HPDE6-E6E7 (cell line): ENCODE results near the gene SMYD3.
"Not testable (repeated sequence)": the region's sequence is repeated elsewhere in the genome, so short reads cannot be mapped to it uniquely, and the experiment has no call there.

Experiments
- DNase-seq: peaks from one replicate; pipeline ENCODE4 v3.0.0; 2011; ENCODE audit warnings: missing footprints; ENCODE audit errors: extremely low spot score

SMYD3 gene

DNA sequence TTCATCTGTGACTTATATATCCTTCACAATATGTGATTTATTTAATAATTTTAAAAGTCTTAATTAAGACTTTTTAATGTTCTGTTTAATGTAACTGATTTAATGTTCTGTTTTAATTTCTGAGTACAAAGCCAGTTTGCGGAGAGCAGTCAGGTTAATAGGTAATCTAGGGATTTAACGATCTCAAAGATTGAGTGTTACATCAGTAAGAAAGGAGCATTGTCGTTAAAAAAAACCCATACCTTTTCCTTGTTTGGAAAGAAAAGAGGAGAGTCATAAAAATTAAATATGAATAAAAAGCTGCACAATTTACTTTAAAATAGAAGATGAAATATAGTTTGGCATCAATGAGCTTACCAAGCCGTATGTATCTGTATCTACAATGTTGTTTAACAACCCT lies 730.9 kb downstream of the SMYD3 start:
- DNase-seq = no peak

DNA sequence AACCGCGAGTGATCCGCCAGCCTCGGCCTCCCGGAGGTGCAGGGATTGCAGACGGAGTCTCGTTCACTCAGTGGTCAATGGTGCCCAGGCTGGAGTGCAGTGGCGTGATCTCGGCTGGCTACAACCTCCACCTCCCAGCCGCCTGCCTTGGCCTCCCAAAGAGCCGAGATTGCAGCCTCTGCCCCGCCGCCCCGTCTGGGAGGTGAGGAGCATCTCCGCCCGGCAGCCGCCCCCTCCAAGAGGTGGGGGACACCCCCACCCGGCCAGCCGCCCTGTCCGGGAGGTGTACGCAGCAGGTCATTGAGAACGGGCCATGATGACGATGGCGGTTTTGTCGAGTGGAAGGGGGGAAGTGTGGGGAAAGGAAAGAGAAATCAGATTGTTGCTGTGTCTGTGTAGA lies 732.1 kb downstream of the SMYD3 start:
- not testable (repeated sequence) for DNase-seq

DNA sequence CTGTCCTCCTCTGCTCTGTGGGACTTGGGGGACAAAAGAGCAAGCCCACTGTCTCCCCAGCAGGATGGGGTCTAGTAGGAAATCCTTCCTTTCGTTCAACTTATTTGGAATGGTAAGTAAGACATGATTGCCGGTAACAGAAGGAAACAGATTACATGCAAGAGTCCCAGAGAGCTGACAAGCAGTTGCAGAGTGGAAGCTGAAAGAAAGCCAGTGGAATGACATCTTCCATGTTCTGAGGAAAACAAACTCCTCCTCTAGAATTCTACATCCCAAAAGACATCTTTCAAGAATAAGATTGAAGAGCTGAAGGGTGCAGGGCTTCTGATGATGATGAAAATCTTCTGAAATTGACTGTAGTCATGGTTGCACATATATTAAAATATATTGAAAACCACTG lies 732.9 kb downstream of the SMYD3 start:
- no peak for DNase-seq

DNA sequence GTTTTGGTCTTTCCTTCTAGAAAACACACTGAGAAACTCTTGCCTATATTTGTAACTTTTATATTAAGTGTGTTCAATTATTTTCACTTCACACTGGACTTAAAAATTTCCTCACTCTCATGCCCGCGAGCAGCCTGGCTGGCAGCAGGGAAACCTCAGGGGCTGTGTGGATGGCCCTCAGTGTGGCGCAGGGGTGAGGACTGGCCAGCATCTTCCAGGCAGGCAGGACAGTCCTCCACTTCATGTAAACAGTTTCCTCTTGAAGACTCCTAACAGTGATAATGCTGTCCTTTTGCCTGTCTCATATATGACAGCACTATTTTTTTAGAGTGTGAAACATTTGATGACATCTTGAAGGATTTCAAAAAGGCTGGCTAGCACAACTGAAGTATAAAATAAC lies 733.7 kb downstream of the SMYD3 start:
- no peak for DNase-seq

DNA sequence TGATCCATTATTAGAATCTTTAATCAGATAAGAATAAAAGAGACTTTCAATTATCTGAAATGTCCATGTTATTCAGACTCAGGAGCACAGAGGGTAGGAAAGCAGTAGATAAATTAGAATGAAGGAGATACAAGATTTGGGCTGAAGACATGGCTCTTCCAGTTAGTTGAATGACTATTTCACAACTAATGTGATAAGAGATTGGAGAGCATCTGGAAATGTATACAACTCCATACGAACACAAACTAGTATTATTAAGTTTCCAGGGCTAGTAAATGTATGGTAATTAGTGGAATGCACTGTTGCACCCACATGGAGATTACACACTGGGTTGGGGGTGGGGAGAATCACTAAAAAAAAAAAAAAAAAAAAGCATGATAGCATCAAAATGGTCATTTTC lies 734.3 kb downstream of the SMYD3 start:
- no peak for DNase-seq

DNA sequence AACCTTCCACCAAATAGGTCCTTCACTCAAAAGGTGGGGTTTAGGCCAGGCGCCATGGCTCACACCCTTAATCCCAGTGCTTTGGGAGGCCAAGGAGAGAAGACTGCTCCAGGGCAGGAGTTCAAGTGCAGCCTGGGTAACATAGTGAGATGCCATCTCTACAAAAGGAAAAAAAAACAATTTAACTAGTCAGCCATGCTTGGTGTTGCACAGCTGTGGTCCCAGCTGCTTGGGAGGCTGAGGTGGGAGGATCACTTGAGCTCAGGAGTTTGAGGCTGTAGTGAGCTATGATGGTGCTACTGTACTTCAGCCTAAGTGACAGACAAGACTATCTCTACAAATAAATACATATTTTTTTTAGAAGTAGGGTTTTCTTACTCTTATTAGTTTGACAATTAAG lies 734.8 kb downstream of the SMYD3 start:
- DNase-seq = no peak

DNA sequence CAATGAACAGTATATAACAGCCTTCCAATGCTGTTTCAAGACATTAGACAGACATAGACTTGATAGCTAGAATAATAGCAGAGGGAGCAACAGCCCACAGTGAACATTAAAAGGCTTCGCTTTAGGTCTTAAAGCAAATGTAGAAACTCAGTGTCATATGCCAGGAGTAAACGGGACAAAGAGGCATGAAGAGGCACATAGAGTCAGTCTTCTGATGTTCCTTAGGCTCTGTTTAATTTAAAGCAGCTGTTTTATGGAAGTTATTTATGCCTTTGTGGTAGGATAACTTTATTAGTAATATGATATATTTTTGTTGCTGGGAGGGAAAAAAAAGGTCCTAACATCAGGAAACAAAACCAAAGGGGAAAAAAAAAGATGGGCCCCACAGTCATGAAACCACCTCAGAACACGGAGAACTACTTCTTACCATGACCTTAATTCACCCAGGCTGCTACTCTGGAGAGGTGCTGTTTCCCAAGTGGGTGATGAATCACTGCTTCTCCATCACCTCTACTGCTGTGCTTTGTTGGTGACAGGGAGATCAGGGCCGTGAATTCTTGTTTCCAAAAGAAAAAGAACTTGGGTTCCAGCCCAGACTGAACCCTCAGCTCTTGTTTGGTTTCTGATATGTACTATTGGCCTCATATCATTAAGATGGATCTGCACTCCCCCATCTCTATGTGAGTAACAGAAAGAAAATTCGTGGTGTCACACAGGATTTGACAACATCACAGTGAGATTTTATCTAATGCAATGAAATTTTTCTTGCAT lies 735.4 kb downstream of the SMYD3 start:
- DNase-seq = no peak

DNA sequence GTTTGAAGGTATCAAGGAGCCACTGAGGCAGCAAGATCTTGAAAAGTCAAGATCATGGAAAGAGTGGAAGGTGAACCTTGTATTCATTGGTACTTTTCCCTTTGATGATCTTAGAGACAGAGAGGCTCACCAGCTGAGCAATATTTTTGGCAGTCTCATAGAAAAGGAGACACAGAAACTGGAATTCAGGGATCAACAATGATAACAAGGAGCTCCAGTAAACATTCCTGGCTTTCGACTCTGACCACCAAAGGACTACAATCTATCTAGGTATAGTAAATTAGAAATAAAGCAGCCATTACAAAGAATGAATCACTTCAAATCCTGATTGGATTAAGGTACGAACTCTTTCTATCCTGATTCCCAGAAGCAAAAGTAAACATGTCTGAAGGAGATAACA lies 736.9 kb downstream of the SMYD3 start:
- DNase-seq = no peak

DNA sequence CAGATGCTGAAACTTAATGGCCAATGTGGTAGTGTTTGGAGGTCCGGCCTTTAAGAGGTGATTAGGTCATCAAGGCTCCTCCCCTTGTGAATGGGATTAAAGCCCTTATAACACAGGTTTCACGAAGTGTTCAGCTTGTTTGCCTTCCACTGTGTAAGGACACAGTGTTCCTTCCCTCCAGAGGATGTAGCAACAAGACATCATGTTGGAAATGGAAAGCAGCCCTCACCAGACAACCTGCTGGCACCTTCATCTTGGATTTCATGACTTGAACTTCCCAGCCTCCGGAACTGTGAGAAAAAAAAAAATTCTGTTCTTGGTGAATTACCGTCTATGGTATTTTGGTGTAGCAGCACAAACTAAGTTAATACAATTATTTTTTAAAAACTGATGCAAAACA lies 738.5 kb downstream of the SMYD3 start:
- DNase-seq = no peak

DNA sequence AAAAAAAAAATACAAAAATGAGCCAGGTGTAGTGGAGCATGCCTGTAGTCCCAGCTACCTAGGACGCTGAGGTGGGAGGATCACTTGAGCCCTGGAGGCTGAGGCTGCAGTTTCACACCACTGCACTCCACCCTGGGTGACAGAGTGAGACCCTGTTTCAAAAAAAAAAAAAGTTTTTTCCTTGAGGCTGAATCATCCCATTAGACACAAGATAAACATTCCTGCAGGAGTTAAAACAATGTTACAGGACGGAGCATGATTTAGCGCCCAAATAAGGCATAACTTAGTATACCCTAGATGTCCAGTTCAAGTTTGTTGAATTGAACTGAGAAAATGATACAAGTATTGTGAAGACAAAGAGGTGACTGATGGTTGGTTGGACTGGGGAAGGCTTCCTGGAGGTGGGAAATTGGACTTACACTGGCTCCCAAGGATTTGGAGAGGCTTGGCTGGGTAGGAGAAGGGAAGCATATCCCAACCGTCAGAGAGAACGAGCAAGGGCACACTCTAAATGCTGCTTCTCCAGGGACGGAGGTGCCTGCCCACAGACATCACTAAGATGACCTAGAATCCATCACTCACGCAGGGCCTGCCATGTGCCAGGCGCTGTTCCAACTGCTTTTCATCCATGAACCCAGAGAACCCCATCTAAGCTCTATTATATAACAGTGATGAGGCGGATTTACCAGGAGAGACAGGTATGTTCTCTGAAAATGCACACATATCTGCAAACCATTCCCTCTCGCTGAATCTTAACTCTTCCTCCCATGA lies 741.7 kb downstream of the SMYD3 start:
- DNase-seq = no peak

DNA sequence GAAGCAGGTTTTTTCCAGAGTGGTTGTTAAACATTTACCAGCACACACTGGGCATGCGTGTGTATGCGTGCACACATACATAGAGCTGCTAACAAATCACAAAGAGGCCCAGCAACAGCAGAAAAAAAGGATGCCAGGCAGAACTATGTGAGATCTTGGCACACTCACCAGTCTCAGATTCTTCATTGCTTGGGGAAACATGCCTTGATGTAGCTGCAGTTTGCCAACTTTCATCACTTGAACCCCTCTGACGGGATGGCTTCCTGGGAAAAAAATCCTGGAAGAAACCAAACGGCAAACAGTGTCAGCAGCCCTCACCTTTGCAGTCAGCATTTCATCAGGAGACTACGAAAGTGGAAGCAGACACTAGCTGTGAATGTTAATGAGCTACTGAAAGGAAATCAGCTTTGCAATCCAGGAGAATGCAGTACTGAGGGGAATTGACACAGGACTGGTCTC lies 743.2 kb downstream of the SMYD3 start:
- DNase-seq = no peak

DNA sequence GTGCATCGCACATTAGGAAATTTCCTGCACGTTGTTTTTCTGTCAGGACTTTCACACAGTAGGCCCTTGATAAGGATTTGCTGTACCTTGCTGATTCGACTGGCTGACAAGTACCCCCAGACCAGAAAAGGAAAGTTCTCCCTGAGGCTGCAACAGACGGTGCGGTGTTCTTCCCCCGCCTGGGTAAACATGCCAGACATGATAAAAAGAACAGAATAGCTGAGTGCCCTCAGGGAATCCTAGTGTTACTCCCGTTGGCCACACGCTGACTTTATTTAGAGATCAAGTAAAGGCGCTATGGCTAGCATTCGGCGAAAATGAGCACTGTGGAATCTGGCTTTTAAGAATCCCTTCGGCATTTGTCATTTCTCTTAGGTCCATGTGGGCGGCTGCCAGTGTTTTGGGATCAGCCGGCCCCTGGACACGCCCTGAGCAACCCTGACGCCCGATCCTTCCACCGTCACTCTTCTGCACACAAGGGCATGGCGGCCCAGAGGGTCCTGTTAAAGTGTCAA lies 744.6 kb downstream of the SMYD3 start:
- DNase-seq = no peak

DNA sequence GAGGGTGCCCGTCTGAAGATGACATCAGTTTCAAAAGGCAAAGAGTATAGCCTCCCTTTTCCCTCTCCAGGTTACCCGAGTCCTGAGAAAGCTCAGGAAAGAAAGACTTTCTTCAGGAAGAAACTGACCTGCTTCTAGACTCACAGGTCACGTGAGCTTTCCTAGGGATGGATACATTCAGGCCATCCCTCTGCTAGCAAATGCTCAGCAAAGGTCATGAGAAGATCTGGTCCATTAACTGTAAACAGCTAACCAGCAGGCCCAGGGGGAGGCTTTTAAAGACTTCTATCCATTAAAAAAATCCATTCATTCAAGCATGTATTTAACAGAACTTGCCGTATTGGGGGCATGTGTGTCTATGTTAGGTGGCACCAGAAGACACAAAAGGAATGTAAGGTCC lies 746.8 kb downstream of the SMYD3 start:
- no peak for DNase-seq

DNA sequence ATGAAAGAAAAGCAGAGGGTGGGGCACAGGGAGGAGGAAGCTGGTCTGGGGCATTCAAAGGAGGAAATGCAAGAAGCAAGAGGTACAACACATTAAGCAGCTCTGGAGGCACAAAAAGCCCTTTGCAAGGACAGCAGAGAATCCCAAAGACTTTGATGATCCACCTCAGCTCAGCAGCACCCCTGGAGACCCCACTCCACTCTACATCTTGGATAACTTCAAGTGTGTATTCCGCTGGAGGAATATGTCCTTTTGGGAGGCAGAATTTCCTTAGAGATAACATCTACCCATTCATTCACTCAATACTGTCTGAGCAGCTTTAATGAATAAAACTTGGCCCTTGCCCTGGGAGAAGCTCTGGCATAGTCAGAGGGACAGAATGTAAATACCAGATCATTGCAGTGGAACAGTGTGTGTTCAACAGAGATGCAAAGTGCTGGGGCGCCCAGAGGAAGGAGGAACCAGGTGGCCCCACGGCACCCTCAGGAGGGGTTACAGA lies 752.6 kb downstream of the SMYD3 start:
- no peak for DNase-seq

DNA sequence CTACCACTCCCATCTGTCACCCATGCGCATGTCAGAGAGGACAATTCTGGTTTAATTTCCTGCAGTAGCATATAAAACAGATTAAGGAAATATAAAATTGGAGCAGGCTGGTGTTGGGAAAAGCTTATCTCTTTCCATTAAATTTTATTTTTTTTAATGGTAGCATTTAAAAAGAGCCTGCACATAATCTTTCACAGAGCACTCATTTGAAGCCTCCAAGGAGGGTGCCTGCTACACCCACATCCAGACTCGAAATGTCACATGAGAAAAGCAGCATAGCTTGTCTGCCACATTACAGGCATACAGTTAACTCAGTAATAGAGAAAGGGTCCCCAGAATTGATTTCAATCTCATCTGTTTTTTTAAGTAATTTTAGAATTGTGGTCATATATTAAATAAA lies 753.3 kb downstream of the SMYD3 start:
- no peak for DNase-seq

DNA sequence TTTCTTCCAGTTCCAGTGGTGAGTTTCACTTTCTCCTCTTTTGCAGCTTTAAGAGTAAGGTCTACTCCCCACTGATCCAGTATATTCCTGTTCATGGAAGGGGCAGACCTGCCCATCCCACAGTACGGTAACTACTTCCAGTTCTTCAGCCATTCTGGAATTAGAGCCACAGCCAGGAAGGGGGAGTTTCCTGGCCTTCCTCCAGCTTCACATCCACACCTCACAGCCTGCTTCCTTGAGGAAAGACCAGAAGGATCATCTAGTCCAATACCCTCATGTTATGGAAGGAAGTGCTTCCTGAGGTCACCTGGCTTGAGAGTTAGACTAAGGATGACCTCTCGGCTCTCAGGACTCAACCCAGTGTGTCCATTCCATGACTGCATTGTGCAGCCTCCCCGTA lies 754.5 kb downstream of the SMYD3 start:
- no peak for DNase-seq

DNA sequence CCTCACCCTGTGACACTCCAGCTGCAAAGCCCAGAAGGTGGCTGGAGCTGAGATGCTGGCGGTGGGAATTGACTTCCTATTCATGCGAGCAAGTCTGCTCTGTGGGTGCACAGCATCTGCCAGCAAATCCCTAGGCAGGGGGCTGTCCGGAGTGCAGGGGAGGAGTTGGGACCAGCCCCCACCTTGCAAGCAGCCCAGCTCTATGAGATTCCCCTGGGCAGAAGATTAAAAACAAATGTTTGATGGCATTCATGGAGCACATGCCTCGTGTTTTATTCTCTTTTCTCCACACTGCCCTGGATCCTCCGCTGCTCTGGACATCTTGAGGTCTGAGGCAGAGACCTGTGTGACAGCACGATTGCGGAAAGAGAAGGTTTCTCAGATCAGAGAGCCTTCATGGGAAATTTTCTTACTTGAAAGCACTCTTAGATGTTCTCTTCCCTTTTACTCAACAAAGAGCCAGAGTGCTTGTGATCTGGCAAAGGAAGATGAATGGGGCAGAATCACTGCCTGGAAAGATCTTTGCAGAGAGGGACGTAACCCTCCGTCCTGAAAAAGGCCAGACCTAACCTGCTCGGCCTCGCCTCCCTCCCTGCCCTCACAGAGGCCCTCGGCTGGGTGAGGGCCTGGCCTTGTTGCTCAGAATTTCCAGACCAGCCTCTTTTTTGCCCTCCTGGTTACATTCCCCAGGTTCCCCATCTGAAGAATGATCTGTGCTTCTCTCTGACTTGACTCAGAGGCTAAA lies 755.2 kb downstream of the SMYD3 start:
- no peak for DNase-seq

DNA sequence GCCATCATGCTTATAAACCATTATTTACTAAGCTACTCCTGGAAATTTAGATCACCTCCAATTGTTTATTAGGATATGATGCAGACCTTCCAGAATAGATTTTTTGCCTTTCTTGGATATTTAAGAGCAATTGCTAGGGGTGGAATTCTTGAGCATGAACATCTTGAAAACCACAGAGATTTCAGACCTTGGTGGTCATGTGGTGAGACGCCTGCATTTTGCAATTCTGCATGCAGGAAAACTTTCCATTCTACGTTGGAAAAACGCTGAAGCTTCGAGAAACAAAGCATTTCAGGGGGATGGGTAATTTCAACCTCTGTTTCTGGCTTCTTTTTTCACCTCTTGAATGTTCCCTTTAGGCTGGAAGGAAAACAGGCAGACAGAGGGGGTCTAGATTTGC lies 756.0 kb downstream of the SMYD3 start:
- no peak for DNase-seq

DNA sequence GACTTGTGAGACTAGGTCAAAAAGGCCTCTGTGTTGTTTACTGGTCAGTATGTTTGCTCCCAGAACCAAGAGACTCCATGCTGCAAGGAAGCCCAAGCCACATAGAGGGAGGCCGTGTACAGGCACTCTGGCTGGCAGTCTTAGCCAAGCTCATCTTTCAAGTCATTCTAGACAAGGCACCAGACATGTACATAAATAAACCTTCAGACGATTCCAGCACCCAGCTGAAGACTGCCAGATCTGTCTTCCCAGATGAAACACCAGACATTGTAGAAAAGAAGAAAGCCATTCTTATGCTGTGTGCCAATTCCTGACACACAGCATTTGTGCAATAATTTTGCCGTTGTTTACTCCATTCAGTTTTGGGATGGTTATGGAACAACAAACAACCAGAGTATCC lies 756.8 kb downstream of the SMYD3 start:
- no peak for DNase-seq

DNA sequence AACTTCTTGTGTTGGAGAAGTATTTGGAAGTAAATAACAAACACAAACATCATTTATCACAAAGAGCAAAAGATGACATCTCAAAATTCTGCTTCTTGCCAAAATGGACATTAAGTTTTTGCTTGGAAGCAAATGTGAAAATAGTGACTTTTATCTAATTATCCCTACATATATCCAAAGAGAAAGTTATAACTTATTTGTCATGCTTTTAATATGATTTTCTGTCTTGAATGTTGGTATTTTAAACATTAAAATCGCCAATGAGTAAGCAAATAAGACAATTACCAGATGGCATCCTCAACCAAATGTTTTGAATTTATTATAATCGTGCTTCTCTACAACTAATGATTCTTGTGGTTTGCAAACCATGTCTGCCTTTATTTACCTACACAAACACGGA lies 758.0 kb downstream of the SMYD3 start:
- DNase-seq = no peak

DNA sequence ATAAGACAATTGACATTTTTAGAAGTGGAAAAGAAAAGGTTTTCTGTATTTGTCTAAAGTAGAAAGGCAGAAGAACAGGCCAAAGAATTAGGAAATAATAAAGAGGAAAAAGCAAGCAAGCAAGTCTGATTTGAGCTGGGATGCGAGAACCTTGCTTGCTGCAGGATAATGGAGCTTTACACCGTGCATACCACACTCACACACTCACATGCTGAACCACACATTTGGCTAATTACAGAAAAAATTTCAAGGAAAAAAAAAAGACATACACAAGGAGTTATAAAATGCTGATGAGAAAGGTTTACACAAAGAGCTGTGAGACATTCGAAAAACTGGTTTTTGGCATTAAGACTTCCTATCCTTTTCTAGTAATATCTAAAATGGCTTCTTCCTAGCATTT lies 758.4 kb downstream of the SMYD3 start:
- DNase-seq = no peak

DNA sequence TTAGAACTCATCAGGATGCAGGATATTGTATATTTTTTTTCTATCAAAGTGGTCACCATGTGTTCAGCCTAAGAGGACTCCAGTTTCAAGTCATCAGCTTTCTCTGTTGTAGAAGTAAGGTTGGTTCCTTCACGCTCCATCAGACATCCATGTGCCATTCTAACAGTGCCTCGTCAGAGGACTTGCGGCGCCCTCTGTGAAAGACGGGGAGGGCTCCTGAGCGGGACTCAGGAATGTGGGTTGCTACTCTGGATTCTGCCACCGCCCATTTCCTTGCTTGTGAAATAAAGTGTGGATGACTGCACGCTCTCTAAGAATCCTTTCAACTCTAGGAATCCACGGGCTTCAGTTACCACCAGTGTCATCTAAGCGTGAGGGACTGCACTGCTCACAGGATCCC lies 758.8 kb downstream of the SMYD3 start:
- DNase-seq = no peak
